IMR-90 (cell line): ENCODE data around the gene SNAPC1.

Experiments
- CEBPB ChIP-seq: IDR thresholded peaks from 2 replicates; pipeline ENCODE4 v1.6.1; 2012; ENCODE audit warnings: low read depth, low read length, improper control_type of control experiment
- CHD1 ChIP-seq: IDR thresholded peaks from 2 replicates; pipeline ENCODE4 v1.6.1; 2012; ENCODE audit warnings: low read depth, low read length, improper control_type of control experiment
- CTCF ChIP-seq: conservative IDR thresholded peaks from 2 replicates; pipeline ENCODE4 v1.5.1; 2012; ENCODE audit warnings: mild to moderate bottlenecking, low read depth, low read length, improper control_type of control experiment
- MAZ ChIP-seq: IDR thresholded peaks from 2 replicates; pipeline ENCODE4 v1.6.1; 2012; ENCODE audit warnings: low read depth, mild to moderate bottlenecking, low read length, improper control_type of control experiment, moderate library complexity, borderline replicate concordance
- MXI1 ChIP-seq: IDR thresholded peaks from 2 replicates; pipeline ENCODE4 v1.6.1; 2012; ENCODE audit warnings: low read depth, mild to moderate bottlenecking, low read length, moderate library complexity, borderline replicate concordance
- POLR2A ChIP-seq: IDR thresholded peaks from 2 replicates; pipeline ENCODE4 v1.6.1; 2012; ENCODE audit warnings: mild to moderate bottlenecking, low read depth, low read length
- RAD21 ChIP-seq: IDR thresholded peaks from 2 replicates; pipeline ENCODE4 v1.6.1; 2012; ENCODE audit warnings: low read length, improper control_type of control experiment
- SMC3 ChIP-seq: fragments of 150-350 bp; IDR thresholded peaks from 2 replicates; pipeline ENCODE4 v1.6.1; 2016; ENCODE audit warnings: low read depth, mild to moderate bottlenecking, antibody characterized with exemption, low read length, moderate library complexity

- TF ChIP-seq CTCF (no peak), CEBPB (no peak), MXI1 (no peak), POLR2A (no peak), MAZ (no peak), SMC3 (no peak), RAD21 (no peak), CHD1 (no peak)
These were observed 28.2 kb upstream of the SNAPC1 start for GRCh38 chr14:61733972-61734371.
